Right kidney (tissue), 1 donor: ENCODE measurements around the gene CELF3.

Source experiments
- DNase-seq: peaks from one replicate; pipeline ENCODE4 v3.0.0-alpha.2; 2016

The CELF3 gene

DNA sequence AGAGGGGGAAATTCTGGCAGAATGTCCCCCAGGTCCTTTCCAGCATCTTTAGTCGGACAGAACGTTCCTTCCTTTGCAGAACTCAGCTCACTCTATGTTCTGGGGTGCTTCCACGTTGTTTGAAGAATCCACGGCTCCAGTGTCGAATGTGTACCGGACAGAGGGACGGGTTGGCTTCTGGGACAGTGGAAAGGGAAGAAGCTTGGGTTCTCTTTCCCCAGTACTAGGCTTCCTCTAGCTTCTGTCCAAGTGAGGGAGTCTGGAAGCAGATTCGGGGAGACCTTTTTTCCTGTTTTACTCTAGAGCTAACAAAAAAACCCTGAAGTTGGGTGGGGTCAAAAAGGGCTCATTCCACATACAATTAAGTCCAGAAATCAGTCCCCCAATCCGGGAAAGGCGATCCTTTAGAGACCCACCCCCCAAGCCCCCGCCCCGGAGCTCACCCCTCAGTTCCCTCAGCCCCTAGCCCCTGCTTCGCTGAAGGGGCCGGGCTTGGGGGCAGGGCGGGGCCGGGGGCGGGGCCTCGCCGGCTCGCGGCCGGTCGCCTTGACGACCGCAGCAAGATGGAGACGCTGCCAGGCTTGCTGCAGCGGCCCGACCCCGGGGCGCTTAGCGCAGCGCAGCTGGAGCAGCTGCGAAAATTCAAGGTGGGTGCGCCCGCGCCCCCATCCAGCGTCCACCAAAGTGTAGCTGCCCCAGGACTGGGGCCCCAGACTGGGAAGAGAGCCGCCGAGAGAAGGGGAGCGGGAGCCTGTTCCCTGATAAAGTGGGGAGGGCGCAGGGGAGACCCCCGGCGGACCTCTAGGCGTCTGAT is 4.6 kb upstream of the CELF3 start, which contains the start of gene RIIAD1:
Gene RIIAD1 (plus strand): TSS at position 549 of the 814 bp plus-strand sequence. CDS start 15 bp downstream, at position 564.
- DNase-seq = peak; percentile 31

DNA sequence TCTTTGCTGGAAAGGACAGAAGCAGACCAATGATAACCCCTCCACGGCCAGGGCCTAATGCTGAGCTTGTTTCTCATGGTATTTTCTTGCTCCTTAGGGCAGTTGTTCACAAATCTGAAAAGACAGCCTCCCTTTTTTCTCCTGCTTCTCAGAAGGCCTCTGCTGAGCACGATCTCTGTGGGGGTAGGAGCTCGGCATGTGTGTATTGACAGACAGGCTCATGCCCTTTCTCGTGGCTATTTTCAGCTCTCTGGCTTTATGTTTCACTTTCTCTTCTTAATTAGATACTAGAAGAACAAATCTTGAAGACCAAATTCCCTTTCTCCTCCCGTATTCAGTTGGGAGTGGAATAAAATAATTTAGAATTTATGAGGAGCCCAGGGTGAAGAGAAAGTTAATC is 4.0 kb upstream of the CELF3 start:
- DNase-seq = no peak

DNA sequence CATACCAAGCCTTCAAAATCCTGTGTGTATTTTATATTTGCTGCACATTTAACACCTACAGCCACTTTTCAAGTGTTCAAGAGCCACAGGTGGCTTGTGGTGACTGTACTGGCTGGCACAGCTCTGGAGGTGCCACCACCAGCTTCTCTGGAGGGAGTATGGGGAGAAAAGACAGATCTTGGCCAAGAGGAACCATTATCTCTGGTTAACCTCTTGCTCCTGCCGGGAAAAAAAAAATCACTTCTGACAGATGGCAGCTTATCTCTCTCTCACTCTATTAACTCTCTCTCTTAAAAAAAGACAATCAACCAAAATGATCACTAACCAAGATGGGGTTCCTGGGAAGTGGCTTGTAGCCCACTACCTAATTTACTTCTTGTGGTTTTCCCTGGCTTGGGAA is 3.5 kb upstream of the CELF3 start:
- DNase-seq = no peak

DNA sequence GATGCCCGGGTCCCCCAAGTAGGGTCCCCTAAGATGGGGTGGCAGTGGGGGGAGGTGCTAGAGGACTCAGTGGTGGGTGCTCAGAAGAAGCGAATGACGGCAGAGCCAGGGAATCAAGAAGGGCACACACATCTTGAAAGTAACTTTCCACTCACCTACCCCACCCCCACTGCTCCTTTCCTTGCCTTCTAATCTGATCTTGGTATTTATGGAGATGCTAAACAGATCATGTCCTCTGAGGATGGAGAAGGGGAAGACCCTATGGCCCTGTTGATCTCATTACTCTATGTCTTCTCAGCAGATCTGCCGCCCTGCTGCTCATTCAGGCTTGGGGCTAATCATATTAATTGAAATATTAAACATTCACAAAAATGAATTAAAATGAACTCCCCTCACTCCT is 2.1 kb upstream of the CELF3 start:
- no peak for DNase-seq

DNA sequence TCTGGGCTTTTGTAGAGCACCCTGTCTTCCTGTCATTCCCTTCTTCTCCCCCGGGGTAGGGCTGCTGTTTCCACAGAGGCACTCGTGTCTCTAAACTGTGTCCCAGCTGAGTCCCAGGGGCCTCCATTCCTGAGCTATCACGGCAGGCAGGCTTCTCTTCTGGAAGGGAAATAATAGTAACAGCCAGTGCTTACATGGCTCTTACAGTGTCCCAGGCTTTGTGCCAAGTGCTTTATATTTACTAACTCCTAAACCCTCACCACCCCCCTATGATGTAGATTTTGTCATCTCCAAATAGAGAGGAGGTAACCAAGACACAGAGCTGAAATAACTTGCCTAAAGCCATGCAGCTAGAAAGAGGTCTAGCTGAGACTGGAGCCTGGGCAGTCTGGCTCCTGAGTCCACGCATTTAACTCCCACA is 1.4 kb upstream of the CELF3 start:
- no peak for DNase-seq

DNA sequence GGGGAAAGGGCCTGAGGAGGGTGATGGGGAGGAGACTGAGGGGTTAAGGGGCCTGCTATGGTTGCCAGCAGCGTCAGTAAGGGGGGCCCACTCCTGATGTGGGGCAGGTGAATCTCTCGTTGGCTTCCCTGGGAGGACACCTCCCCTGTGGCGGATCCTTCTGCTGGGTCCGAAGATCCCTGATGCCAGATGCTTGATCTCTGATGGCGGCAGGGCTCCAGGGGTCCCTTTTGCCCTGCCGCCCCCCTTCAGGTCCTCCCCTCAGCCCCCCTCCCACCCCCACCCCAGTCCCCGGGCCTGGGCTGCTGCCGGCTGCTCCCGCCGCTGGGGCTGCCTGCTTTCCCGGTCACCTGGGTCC is 219 bp downstream of the CELF3 start:
- no peak for DNase-seq

DNA sequence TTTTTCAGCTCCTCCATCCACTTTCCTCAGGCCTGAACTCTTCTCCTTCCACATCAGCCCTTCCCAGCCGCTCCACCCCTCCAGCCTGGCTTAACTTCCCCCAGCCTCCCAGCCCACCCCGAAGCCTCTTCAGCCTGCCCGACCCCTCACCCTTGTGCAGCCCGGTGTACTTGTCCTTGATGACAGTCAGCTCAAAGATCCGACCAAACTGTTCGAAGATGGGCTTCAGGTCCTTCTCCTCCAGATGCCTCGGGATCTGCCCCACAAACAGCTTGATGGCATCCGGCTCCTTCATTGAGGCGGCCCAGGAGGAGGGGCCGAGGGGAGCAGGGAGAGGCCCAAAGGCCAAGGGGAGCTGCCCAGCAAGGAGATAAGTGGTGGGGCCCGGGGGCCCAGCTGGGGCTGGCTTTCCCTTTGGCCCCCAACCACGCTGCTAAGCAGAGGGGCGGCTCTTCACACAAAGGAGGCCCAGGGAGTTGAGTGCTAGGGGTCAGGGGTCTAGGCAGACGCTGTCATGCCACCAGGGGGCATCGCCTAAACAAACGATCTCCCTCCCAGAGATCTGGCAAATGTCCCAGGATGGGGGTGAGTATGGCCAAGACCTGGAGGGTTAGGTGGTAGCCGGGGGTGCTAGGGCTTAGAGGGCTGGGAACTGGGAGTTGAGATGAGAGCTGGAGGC is 738 bp downstream of the CELF3 start:
- no peak for DNase-seq

DNA sequence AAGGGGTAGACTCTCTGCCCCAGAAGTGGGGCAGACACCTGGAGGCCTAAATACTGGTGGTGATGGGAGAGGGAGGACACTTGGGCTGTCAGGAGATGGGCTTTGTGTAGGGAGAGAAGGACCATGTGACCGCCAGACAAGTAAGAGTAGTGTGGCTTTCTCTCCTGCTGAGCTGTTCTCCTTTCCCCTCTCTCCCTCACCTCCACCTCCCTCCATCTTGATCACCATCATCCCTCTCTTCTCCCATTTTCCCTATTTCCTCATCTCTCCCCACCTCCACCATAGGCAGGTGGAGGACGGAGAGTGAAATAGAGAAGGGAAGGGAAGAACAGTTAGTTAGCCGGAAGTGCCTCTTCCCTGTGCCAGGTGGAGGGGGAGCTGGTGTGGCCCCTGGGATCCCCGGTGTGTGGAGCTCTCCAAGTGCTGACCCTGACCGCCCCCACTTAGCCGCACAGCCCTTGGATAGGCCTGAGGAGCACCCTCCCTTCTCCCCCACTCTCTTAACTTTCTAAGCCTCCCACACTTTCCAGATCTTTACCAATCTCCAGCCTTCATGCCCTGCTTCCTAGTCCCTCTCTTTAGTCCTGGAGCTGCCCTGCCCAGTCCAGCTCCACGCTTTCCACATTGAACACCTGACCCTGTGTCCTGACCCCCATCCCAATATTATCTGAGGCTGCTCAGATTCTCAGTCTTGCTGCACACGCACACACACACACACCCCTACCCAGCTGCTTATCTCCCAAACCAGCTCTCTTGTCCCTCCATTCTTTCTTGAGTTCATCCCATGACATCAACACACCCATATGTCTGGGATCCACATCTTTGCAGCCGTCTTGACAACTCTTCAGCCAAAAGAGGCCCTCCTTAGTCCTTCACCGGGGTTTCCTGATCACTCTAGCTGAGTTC is 1.5 kb downstream of the CELF3 start:
- no peak for DNase-seq

DNA sequence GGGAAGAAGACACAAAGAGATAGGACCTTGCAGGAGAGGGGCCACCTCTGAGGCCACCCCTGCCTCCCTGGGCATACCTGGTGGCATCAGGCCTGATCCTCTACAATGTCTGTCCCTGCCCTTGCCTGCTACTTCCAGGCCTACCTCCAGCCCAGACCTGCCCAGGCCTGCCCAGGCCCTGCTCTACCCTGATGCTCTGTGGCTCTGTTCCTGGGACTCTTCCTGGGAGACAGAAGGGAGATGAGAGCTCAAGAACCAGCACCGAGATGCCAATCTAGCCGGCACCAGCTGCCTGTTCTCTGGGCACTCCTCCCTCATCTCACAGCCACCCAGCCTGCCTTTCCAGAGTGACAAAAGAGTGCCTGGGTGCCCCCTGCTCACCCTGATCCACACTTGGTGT is 2.7 kb downstream of the CELF3 start:
- DNase-seq = no peak

DNA sequence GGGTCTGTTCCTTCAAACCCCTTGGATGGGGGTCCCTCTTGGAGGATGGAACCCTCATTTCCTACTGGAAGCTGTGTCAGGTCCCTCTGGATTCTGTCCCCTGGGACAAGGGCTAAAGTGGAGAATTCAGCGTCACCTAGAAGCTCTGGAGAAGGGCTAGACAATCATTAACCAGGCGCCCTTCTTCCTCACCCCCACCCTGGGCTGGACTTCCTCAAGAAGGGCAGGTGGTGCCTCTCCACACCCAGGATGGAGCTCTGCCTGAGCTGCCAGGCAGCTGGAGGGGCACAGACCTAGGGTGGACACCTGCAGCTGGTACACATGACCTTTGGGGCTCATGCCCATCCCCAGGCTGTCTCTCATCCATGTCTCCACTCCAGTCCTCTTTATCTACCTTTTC is 3.6 kb downstream of the CELF3 start:
- no peak for DNase-seq

DNA sequence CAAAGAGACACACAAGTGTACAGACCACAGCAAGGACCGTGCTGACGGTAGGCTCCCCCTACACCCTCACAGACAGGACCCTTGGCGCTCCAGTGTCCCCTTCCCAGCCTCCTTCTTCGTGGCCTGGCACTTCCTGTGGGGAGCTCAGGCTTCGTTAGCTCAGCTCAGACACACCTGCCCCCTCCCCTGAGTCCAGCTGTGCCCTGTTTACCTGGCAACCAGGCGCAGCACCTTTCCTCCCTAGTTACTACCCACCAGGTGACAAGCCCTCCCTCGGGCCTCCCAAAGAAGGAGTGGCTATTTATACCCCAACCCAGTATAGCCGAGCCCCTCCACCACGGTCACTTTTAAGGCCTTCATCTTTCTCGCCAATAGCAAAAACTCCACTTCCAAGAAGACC is 4.7 kb downstream of the CELF3 start:
- no peak for DNase-seq

DNA sequence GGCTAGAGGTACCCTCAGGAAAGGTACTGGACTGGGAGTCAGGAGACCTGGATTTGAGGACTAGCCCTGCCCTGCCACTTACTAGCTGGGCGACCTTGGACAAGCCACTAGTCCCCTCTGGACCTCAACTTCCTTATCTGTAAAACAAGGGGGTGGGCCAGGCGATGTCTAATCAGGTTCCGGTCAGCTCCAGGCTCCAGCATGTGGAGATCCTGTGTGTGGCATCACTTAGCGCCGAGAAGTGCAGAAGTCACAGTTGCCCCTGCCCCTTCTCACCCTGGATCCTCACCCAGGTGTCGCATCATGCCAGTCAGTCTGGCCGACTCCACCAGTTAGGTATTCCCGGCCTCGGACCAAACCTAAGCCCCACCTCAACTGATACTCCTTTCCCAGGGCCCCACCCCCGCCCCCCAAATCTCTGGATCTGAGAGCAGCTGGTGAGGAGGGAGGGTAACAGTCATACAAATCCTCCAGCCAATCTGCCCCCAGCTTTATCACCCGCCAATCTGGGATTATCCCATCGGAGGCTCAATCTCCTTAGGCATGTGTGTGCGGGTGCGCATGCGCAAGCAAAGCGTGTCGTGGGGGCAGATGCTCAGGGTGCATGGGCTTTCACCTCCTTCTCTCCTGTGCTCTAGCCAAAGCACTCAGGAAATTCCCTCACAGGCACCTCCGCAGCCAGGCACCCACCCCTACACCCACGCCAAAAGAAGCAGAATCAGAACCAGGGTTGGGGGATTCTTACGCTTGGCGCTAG is 5.4 kb downstream of the CELF3 start:
- no peak for DNase-seq

DNA sequence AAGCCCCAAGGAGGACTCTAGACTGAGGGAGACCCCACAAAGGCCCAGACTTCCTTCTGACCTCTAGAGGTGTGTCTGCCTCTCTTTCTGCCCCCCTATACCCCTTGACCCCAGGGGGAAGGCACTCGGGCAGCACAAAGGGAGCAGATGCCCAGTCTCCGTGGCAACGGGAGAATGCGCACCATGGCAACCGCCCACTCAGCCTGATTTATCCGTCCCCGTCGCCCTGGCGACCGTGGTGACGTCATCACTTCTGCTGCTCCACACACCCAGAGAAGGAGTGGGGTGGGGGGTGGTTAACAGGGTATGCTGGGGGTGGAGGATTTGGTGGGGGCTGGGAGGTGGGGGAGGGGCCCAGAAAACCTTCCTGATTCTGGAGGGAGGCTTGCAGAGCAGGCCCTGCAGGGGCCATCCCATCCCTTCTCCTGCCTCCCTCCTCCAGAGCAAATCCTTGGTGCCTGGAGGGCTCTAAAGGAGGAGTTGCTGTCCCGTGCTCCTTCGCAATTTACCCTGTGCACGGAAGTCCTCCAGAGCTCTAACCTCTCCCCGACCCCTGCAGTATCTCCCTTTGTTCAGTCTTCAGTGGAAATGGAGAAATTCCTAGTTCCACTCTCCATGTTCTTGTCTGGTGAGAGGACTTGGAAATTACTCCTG is 6.3 kb downstream of the CELF3 start:
- no peak for DNase-seq

DNA sequence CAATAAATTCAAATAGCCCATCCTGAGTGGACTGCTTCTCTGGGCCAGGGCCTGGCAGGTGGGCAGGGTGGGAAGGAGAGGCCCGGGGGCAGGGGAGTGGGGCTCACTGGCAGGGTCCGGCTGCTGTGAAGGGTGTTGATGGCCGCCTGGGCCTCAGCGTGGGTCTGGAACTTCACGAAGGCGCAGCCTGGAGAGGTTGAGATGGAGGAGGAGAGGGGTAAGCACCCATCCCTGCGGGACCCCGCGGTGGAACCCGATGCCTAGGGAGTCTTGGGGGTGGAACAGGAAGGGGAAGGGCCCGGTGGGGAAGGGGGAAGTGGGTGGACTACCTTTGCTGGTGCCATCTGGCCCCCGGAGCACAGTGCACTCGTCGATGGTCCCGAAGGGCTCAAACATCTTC is 7.7 kb downstream of the CELF3 start:
- DNase-seq = no peak

DNA sequence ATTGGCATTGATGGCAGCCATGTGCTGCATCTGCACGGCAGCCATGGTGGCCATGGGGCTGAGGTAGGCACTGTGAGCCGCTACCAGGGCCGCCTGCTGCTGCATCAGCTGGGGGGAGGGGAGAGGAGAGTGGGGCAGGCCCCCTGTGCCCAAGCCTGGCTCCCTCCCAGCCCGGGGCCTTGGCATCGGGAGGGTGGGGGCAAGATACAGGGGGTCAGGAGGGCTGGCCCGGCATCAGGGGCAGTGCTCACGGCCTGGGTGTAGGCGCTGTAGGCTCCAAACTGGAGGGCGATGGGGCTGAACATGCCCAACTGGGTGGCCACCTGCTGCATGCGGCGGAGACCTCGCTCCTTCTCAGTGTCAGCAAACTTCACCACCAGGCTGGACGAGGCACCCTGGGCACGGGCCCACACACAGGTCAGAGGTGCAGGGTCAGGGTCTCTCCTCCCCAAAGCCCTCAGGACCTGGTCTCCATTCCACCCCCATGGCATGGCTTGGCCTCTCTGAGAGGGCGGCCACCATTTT is 9.0 kb downstream of the CELF3 start:
- no peak for DNase-seq

DNA sequence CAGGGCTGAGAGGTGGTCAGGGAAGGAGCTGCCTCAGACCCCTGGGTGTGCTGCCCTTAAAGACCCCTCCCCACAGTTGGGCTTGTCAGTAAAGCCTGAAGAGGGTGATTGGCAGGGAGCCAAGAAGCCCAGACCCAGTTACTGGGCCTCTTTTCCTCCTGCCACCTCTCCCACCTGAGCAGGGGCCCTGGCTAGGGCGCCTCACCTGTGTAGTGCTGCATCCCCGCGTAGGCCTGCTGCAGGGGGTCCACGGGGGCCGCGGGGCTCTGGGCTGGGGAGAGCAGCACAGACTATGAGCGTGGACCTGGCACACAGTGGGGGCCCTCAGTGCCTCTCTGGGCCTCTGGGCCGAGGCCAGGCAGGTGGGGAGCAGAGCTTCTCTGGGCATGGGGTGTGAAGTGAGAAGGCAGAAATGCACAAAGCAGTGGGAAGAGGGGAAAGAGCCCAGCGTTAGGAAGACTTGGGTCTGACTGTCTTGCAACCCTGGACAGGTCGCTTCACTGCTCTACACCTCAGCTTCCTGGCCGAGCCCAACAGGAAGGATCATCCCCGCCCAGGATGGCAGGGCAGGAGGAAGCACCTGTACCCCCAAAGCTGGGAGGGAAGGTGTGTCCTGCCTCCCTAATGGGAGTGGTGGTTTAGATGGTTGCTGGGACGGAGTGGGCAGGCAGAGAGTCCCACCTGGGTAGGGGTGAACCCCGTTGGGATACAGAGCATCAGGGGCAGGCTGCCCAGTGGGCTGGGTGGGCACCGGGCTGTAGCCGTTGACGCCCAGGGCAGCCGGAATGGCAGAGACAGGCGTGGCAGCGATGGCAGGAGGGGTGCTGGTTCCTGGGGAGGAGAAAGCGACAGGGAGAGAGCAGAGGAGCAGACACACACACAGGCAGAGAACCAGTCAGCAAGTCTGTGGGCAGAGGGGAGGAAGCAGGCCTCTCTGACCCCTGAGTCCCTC is 9.9 kb downstream of the CELF3 start:
- DNase-seq = no peak

DNA sequence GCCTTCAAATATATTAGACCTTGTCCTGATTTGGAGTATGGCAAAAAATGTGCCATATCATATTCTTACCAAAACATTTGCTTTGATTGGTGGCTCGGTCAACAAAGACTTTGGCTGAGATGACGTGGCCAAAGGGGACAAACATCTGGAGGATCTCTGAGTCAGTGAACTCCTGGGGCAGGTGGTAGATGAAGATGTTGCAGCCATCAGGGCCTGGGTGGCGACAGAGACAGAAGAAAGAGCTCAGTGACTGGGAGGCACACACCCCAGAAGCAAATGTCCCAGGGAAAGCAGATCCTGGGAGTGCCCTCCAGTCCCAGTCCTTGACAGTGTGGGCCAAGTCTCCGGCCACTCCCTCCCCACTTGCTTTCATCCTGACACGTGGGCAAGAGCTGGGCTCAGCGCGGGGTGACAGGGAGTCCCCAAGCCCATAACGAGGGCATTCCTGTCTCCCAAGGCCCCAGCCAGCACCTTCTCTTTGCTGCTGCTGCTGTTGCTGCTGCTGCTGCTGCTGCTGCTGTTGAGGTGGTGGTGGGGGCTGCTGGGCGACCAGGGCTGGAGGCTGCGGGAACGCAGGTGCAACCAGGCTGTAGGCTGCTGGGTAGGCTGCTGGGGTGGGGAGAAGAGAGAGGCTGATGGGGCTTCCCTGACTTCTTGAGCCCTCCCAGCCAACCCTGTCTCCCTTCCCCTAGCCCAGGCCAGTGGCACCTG is 10.7 kb downstream of the CELF3 start:
- no peak for DNase-seq

DNA sequence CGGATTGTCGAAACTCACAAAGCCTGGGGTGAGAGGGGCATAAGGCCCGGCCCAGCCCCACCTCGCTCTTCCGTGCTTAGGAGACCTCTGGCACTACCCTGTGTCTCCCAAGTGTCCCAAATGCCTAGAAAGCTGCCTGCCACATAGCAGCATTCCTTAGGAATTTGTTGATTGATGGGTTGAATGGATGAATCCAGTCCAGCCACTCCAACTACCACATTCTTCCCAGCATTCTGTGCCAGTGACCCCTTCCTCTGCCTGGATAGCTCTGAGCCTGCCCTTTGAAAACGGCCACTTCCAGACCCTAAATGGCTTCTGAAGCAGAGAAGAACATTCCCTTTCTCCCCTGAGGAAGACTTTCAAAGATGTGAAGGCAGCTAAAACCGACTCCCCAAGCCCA is 11.5 kb downstream of the CELF3 start:
- DNase-seq = no peak

DNA sequence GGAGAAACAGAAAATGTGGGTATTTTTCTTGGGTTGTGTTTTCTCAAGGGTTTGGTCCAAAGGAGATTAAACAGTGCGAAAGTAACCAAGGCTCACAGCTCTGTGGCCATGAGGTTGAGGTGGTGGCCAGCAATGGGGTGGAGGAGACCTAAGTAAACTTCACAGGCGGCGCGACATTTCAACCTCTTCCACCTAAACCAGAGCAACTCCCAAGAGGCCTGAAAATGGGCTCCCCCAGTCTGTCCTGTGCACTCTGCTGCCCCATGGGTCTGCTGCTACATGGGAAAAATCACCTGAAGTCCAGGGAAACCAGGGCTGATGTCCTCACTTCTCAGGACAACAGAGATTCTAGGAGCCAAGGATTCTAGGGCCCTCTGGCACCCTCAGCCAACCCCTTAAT is 12.4 kb downstream of the CELF3 start:
- DNase-seq = no peak

DNA sequence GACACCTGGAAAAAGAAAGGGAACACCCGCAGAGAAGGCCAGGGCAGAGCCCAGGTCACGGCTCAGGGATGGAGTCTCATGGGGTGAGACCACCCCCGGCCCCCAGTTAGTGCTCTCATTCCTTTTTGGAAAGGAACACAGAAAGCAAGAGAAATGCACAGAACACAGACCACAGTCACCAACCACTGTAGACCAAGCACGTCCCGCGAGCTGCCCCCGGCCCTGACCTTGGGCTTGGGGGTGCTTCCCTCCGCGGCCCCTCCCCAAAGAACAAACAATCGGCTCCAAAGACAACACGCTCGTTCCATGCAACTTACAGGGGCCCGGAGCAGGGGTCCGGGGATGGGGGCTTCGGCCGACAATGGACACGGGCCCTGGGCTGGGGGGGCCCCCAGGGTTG is 12.8 kb downstream of the CELF3 start:
- DNase-seq = no peak
